Measurements from ENCODE around the gene ASB16. TPM values are rescaled to one million over a fixed set of nuclear protein-coding genes. Genes with fewer than 3 reads are reported as not detected.

ASB16 gene
- polyA plus RNA-seq, 3 donors: 2.1 to 4.7 (median 4.4) TPM

DNA sequence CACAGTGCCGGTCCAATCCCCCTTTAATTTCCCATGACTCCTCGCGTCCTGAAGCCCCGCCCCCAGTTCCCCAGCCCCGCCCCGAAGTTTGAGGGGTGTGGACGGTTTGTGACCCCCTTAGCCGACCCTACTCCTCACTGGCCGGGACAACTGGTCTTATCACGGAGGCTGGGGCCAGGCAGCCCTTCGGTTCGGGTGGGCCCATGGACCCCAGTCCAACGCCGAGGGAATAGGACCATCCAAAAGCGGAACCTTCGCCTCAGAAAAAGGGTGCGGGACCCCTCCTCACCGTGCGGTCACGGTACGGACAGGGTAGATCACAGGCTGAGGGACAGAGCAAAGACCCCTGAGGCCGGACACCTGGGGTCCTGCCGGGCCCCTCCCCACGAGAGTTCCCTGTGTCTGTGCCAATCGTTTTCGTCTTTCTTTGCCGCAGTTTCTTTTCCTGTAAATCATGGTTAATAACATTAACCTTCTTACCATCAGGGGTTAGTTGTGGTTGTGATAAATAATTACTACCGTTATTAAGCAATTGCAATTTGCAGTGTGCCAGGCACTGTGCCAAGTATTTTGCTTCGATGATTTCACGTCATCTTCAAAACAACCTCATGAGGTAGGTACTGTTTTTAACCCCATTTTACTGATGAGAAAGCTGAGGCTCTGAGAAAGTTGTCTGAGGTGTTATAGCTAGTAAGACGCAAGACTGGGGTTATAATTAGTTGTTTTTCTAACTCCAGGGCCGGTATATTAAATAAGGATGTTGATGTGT is 16.8 kb downstream of the ASB16 start:
- no peak for DNase-seq

DNA sequence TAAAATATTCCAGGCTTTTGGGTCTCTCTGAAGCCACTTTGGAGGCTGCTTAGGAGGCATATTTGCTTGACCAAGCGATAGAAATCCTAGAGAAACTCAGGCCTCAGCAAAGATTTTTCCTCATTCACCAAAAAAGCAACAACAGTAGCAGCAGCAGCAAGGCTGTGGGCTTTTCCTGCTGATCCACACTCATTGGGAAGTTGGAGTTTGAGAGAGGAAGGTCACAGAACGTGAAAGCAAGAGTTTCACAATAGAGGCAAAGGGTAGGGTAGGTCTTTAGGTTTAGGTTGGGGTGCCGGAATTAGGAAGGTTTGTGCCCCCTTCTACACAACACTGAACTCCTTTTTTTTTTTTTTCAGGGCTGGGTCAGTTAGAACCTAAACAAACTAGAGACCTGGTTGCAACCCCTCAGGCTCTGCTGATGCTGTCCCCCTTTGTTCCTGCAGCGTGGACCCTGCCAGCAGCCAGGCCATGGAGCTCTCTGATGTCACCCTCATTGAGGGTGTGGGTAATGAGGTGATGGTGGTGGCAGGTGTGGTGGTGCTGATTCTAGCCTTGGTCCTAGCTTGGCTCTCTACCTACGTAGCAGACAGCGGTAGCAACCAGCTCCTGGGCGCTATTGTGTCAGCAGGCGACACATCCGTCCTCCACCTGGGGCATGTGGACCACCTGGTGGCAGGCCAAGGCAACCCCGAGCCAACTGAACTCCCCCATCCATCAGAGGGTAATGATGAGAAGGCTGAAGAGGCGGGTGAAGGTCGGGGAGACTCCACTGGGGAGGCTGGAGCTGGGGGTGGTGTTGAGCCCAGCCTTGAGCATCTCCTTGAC is 18.3 kb downstream of the ASB16 start:
- DNase-seq: no peak

DNA sequence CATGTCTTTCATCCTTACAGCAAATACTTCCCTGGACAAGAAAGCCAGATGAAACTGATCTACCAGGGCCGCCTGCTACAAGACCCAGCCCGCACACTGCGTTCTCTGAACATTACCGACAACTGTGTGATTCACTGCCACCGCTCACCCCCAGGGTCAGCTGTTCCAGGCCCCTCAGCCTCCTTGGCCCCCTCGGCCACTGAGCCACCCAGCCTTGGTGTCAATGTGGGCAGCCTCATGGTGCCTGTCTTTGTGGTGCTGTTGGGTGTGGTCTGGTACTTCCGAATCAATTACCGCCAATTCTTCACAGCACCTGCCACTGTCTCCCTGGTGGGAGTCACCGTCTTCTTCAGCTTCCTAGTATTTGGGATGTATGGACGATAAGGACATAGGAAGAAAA is 20.0 kb downstream of the ASB16 start:
- DNase-seq: no peak

- DNase-seq: no peak
These were observed 20.9 kb downstream of the ASB16 start for GRCh38 chr17:44191369-44191768.

DNA sequence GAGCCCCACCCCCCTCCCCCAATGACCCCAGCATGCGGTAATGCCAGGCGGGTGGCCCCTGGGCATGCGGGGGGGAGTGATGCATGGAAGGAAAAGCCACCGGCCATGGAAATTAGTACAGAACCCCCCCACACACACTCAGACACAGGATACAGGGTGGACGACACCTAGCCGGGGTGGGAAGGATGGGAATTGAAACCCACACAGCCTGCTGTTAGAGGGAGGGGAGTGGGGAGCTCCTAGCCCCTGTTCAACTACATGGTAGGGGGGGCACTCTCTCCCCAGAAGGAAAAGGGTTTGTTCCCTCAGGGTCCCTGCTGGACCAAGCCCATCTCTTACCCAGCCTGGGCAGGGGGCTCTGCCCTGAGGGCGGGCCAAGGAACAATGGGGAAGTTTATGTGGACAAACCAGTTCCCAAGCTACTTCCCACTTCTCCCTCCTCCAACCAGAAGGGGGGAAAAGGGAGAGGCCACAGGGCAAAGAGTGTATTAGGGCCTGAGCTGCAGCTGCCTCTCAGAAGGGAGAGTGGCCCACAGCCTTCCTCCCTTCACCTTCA is 21.5 kb downstream of the ASB16 start:
- DNase-seq: no peak

DNA sequence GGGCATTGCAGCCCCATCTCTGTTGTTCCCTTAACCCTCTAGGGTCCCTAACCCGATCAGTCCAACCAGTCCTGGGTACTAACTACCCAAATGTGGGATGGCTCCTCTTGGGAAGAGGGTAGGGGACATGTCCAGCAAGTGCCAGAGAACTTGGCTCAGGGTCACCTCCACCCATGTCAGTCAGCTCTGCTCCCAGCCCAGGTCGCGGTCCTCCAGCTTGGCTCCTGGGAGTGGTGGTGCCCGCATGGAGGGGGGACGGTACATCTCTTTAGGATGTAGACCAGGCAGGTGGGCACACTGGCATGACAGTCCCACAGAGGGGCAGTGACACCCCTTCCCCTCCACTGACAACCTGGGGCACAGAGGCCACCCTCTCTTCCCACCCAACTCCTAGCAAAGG is 22.2 kb downstream of the ASB16 start:
- no peak for DNase-seq

DNA sequence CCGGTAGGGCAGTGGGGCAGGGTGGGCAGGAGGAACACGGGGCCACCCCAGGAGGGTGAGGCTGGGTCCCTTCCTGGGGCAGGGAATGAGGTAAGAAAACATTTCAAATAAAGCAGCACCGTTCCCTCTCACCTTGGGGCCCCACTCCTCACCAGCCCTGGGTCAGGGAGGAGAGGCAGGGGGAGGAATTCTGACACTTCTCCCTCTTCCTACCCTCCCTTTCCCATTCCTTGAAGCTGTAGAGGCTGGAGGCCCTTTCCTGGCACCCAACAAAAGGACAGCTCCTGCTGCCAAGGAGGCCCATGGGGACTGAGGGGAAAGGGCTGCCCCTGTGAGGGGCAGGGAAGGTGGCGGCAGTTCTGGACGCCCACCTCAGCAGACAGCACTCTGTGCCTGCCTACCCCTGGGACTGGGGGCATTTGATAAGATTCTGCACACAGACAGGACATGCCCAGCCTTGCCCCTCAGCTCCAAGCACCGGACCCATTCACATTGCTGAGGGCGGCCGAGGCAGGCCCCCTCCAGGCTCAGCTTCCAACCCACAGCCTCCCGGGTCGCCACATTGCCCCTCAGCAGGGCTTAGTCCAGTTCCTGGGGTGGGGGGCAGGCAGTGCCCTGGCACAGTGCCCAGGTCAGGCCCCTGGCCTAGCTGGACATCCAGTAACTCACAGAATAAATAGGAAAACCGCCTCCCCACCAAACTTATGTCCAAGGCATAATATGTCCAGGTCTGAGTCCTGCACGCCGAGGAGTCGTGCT is 23.0 kb downstream of the ASB16 start:
- DNase-seq: no peak

- DNase-seq: no peak
These were observed 26.6 kb downstream of the ASB16 start for GRCh38 chr17:44197107-44197506.

- peak; percentile 28 for DNase-seq
These were observed 27.6 kb downstream of the ASB16 start for GRCh38 chr17:44197980-44198720.

DNA sequence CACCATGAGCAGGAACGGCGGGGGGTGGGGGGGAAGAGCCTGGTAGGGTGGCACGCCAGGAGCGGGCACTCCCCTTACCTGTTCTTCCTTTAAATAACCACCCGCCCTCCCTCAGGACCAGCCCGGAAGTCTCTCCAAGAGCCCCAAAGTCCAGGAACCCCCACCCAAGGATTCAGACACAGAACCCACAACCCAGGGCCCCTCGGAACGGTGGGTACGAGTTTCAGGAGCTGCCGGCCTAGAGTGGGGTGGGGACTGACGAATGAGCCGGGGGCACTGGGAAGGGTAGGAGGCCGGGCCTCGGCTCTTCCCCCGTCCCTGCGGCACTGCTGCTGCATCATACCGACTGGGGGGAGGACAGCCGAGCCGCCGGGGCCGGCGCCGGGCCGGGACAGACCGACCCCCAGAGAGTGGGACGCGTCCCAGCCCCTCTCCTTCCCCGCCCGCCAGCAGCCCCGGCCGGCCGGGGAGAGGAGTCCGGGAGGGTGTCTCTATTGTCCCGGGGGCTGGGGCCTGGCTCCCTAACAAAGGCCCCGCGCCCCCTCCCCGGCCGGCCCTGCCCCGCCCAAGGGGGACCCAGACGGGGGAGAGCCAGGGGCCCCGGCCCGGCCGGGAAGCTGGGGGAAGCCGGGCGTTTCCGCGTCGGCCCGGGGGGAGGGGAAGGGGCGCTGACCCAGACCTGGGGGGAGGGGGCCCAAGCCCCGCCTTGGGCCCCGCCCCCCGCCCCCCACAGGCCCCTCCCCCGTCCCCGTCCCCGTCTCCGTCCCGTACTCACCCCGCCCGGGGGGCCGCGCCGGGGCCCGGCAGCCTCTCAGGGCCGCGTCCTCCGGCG is 28.4 kb downstream of the ASB16 start:
- peak; percentile 41 for DNase-seq

GRCh38 chr17:44199553-44200477 is 29.3 kb downstream of the ASB16 start, which contains the start of gene ATXN7L3:
Gene ATXN7L3 (minus strand): TSS chr17:44199884. CDS start chr17:44198070, 1,814 bp downstream.
- peak; percentile 98 for DNase-seq

GRCh38 chr17:44200478-44201155 is 30.1 kb downstream of the ASB16 start:
- DNase-seq: peak; percentile 26

DNA sequence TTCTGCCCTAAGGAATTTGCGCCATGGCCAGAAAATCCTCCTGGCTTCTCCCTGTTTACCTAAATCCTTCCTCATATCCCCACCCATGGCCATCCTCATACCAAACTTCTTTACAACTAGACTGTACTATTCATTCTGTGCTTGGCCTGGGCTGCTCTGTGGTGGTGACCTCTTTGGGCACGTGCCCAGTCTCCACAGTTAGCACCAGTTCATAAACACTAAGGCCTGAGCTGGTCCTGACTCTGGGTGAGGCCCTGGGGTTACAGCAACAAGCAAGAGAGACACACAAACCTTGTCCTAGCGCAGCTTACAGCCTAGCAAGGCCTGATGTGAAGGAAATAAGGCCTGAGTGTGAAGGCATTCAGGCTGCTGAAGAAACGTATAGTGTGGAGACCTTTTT is 32.3 kb downstream of the ASB16 start:
- no peak for DNase-seq

- DNase-seq: peak; percentile 34
These were observed 33.4 kb downstream of the ASB16 start for GRCh38 chr17:44203731-44204440.

DNA sequence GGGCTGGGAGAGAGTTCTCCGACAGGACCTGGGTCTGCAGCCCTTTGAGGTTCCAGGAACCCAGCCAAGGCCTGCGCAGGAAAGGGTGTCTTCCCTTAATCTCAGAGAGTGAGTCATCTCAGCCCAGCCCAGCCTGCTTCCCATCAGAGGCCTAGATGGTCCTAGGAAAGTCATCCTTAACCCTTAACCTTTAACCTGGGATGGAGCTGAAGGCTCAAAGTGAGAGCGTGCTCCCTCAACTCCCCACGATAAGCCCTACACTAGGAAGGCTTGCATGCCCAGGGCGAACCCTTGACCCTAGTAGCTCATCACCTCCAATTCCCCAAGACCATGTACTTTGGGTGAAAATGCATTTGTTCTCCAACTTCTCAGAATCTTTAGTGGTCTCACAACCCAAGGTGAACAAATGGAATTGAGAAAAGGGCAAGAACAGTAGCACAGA is 34.0 kb downstream of the ASB16 start:
- DNase-seq: no peak

GRCh38 chr17:44205962-44206824 is 35.7 kb downstream of the ASB16 start:
- DNase-seq: no peak

- no peak for DNase-seq
These were observed 36.3 kb downstream of the ASB16 start for GRCh38 chr17:44206825-44207155.

Data from renal pelvis (tissue), 4 donors.